GM23338 (cell line): ENCODE results near the gene MYO9B. TPM values are rescaled to one million over a fixed set of nuclear protein-coding genes. Genes with fewer than 3 reads are reported as not detected.

Experiments used
- ATAC-seq: fragments of 200-7000 bp; cut with Tn5 transposase; 3 replicates; pipeline ENCODE4 v1.9.1; 2020
- DNase-seq: peaks from one replicate; pipeline ENCODE4 v3.0.0-alpha.2; 2015; ENCODE audit warnings: low spot score
- H2AFZ ChIP-seq: fragments of 200-600 bp; sonication (generic); 2 replicates; pipeline ENCODE4 v1.8.0; 2016; ENCODE audit warnings: antibody characterized with exemption, mild to moderate bottlenecking, moderate library complexity
- H3F3A ChIP-seq: fragments of 200-600 bp; sonication (generic); replicated peaks from 2 replicates; pipeline ENCODE4 v1.8.0; 2017; ENCODE audit warnings: antibody characterized with exemption, mixed run types, low read depth
- H3K27ac ChIP-seq: fragments of 200-600 bp; sonication (generic); 2 replicates; pipeline ENCODE4 v1.6.1; 2016; ENCODE audit warnings: low read depth
- H3K27me3 ChIP-seq: fragments of 200-600 bp; sonication (generic); 2 replicates; pipeline ENCODE4 v1.8.0; 2016; ENCODE audit warnings: mild to moderate bottlenecking, mixed run types, moderate library complexity; ENCODE audit not compliant: insufficient read depth
- H3K36me3 ChIP-seq: fragments of 200-600 bp; sonication (generic); 2 replicates; pipeline ENCODE4 v1.8.0; 2016; ENCODE audit warnings: mild to moderate bottlenecking; ENCODE audit not compliant: insufficient read depth
- H3K4me1 ChIP-seq: fragments of 200-600 bp; sonication (generic); 2 replicates; pipeline ENCODE4 v1.8.0; 2016; ENCODE audit warnings: mild to moderate bottlenecking, moderate library complexity; ENCODE audit not compliant: insufficient read depth
- H3K4me2 ChIP-seq: fragments of 200-600 bp; sonication (generic); 2 replicates; pipeline ENCODE4 v1.7.1; 2017; ENCODE audit warnings: mixed run types
- H3K4me3 ChIP-seq: fragments of 200-600 bp; sonication (generic); 2 replicates; pipeline ENCODE4 v1.6.1; 2016; ENCODE audit warnings: mixed run types
- H3K79me2 ChIP-seq: fragments of 200-600 bp; sonication (generic); replicated peaks from 2 replicates; pipeline ENCODE4 v1.8.0; 2017; ENCODE audit warnings: mild to moderate bottlenecking; ENCODE audit not compliant: insufficient read depth
- H3K9me2 ChIP-seq: fragments of 200-600 bp; sonication (generic); 2 replicates; pipeline ENCODE4 v1.8.0; 2017; ENCODE audit not compliant: insufficient read depth
- H4K20me1 ChIP-seq: fragments of 200-600 bp; sonication (generic); replicated peaks from 2 replicates; pipeline ENCODE4 v1.8.0; 2017; ENCODE audit warnings: mild to moderate bottlenecking; ENCODE audit not compliant: insufficient read depth
- H3K27ac Mint-ChIP-seq: 2 replicates; pipeline ENCODE4 v1.8.0; 2020; ENCODE audit warnings: inconsistent platforms, mild to moderate bottlenecking, moderate library complexity, mixed read lengths
- H3K27me3 Mint-ChIP-seq: 3 replicates; pipeline ENCODE4 v1.8.0; 2022; ENCODE audit warnings: low read depth, mild to moderate bottlenecking, moderate library complexity, mixed read lengths, inconsistent platforms; ENCODE audit not compliant: insufficient read depth, poor library complexity
- H3K36me3 Mint-ChIP-seq: 3 replicates; pipeline ENCODE4 v1.8.0; 2021; ENCODE audit warnings: low read depth, mild to moderate bottlenecking, inconsistent platforms, moderate library complexity, mixed read lengths
- H3K4me1 Mint-ChIP-seq: 3 replicates; pipeline ENCODE4 v1.8.0; 2020; ENCODE audit warnings: mild to moderate bottlenecking, inconsistent platforms, mixed read lengths
- H3K4me3 Mint-ChIP-seq: 3 replicates; pipeline ENCODE4 v1.8.0; 2021; ENCODE audit warnings: moderate library complexity, mild to moderate bottlenecking, inconsistent platforms, mixed read lengths
- H3K9me3 Mint-ChIP-seq: 3 replicates; pipeline ENCODE4 v1.8.0; 2020; ENCODE audit warnings: moderate library complexity, mild to moderate bottlenecking, inconsistent platforms, mixed read lengths
- CREB1 ChIP-seq: fragments of 250-450 bp; sonication (Bioruptor Pico); IDR thresholded peaks from 2 replicates; pipeline ENCODE4 v1.5.0; 2020; ENCODE audit warnings: low read depth, mild to moderate bottlenecking, moderate library complexity
- ETS1 ChIP-seq: IDR thresholded peaks from 2 replicates; pipeline ENCODE4 v1.6.1; 2016; ENCODE audit warnings: antibody characterized with exemption
- EZH2 ChIP-seq: fragments of 200-600 bp; sonication (generic); IDR thresholded peaks from one replicate; pipeline ENCODE4 v1.8.0; 2017; ENCODE audit warnings: antibody characterized with exemption, mild to moderate bottlenecking, low read depth; ENCODE audit not compliant: unreplicated experiment
- EZH2phosphoT487 ChIP-seq: fragments of 200-600 bp; sonication (generic); IDR thresholded peaks from one replicate; pipeline ENCODE4 v1.8.1; 2018; ENCODE audit warnings: antibody characterized with exemption; ENCODE audit not compliant: unreplicated experiment
- JUNB ChIP-seq: IDR thresholded peaks from one replicate; pipeline ENCODE4 v1.6.1; 2016; ENCODE audit warnings: antibody characterized with exemption; ENCODE audit not compliant: unreplicated experiment
- NANOG ChIP-seq: IDR thresholded peaks from 2 replicates; pipeline ENCODE4 v1.6.1; 2016; ENCODE audit warnings: antibody characterized with exemption, borderline replicate concordance
- REST ChIP-seq: IDR thresholded peaks from one replicate; pipeline ENCODE4 v1.6.1; 2018; ENCODE audit warnings: antibody characterized with exemption; ENCODE audit not compliant: unreplicated experiment
- ZNF331 ChIP-seq: fragments of 250-450 bp; sonication (Bioruptor Pico); IDR thresholded peaks from 2 replicates; pipeline ENCODE4 v1.5.0; 2020; ENCODE audit warnings: low read depth, mild to moderate bottlenecking, moderate library complexity
- ZNF462 ChIP-seq: fragments of 250-450 bp; sonication (Bioruptor Pico); IDR thresholded peaks from 2 replicates; pipeline ENCODE4 v1.5.0; 2020; ENCODE audit warnings: mild to moderate bottlenecking, moderate library complexity
- polyA plus RNA-seq: library from polyadenylated mRNA; unstranded; fragments of >200 nt; fragmentation: Nextera tagmentation; extraction: Ambion mirVana; gene quantifications from 2 replicates; pipeline ENCODE4 v1.2.1, GENCODE V29; 2016
- total RNA-seq: library from RNA; depleted of rRNA; stranded (reverse); fragments of >200 nt; shearing (Covaris generic); gene quantifications from 2 replicates; pipeline ENCODE4 v1.2.3, GENCODE V29; 2014
- TF ChIP-seq, protein P1 (sequence below), 2 experiments: fragments of 200-600 bp in 1 of 2; sonication (generic) in 1 of 2; conservative IDR thresholded peaks; 2 replicates each; pipeline versions ENCODE4 v1.5.1 to v1.6.1; 2016 to 2017; ENCODE audit warnings: antibody characterized with exemption in 2 of 2, low read depth in 2 of 2, mild to moderate bottlenecking in 2 of 2, moderate library complexity in 1 of 2

The MYO9B gene
- total and polyA plus RNA-seq, 2 experiments from 2014 or later = 28.7 to 61.3 TPM

- no peak for TF ChIP-seq REST
- no peak for TF ChIP-seq NANOG
- TF ChIP-seq, protein P1, sequence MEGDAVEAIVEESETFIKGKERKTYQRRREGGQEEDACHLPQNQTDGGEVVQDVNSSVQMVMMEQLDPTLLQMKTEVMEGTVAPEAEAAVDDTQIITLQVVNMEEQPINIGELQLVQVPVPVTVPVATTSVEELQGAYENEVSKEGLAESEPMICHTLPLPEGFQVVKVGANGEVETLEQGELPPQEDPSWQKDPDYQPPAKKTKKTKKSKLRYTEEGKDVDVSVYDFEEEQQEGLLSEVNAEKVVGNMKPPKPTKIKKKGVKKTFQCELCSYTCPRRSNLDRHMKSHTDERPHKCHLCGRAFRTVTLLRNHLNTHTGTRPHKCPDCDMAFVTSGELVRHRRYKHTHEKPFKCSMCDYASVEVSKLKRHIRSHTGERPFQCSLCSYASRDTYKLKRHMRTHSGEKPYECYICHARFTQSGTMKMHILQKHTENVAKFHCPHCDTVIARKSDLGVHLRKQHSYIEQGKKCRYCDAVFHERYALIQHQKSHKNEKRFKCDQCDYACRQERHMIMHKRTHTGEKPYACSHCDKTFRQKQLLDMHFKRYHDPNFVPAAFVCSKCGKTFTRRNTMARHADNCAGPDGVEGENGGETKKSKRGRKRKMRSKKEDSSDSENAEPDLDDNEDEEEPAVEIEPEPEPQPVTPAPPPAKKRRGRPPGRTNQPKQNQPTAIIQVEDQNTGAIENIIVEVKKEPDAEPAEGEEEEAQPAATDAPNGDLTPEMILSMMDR (conservative IDR thresholded peaks at IDR 0.05; ENCODE audit: low read depth in 2 of 2) = no peak
- TF ChIP-seq JUNB = no peak
- no peak for TF ChIP-seq EZH2phosphoT487
- TF ChIP-seq CREB1 = no peak
Measured at GRCh38 chr19:17076543-17076991, 990 bp downstream of the MYO9B start (continued).

DNA sequence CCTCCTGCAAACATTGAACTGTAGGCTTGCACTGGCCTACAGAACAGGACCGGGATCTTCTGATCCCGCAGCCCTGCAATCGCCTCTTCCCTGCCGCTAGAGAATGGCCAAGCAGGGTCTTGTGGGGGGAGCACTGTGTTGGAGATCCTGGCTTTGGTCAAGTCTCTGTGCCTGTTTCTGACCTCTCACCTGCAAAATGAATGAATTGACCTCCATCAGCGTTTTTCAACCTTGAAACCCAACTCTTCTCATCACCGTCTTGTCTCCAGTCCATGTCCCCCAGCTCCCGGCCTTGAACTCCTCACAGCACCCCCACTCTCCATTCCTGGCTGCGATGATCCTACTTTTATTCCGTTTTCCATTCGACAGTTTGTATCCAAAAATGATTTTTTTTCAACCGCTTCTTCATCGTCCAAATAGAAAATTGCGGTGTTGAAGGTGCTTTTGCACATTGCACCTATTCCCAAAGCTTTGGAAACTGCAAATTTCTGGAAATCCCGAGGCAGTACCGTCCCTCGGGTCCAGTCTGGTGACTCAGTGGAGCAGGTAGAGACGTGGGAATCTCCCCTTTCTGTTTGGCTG is 2.0 kb downstream of the MYO9B start:
- no peak for DNase-seq
- Mint-ChIP-seq H3K36me3 (peaks cover 14% of the 10 kb centered on the region), H3K4me3 (peak overlapping the region; percentile 52), H3K27ac (no peak overlapping the region), H3K4me1 (peaks cover 50% of the 10 kb centered on the region), H3K27me3 (peaks cover 18% of the 10 kb centered on the region), H3K9me3 (no peaks in the 10 kb centered on the region)
- no peaks in the 10 kb centered on the region for H3K9me2 ChIP-seq
- H3K4me3 ChIP-seq = peak overlapping the region; percentile 91; the same call in 1 of the 2 replicates
- H3K4me1 ChIP-seq = peaks cover 15% of the 10 kb centered on the region; the same call in 1 of the 2 replicates
- no peak for ATAC-seq
- no peak overlapping the region for H2AFZ ChIP-seq
- no peaks in the 10 kb centered on the region for H3K27me3 ChIP-seq
- H3K36me3 ChIP-seq = no peaks in the 10 kb centered on the region
- peak overlapping the region; percentile 91 for H3K4me2 ChIP-seq
- H3F3A ChIP-seq = peaks cover 3% of the 10 kb centered on the region; the same call in 1 of the 2 replicates
- H4K20me1 ChIP-seq = peaks cover 54% of the 10 kb centered on the region
- H3K27ac ChIP-seq = no peak overlapping the region
- peaks cover 86% of the 10 kb centered on the region for H3K79me2 ChIP-seq
- TF ChIP-seq JUNB = no peak
- TF ChIP-seq EZH2 = no peak
- no peak for TF ChIP-seq ZNF331 (CRISPR knock-in tag)
- TF ChIP-seq NANOG = no peak
- TF ChIP-seq EZH2phosphoT487 = no peak
- no peak for TF ChIP-seq ETS1
- no peak for TF ChIP-seq ZNF462 (CRISPR knock-in tag)
